Smooth muscle cell (in vitro differentiated cells): ENCODE results near the gene INPP5F. TPM values are rescaled to one million over a fixed set of nuclear protein-coding genes. Genes with fewer than 3 reads are reported as not detected.

Source experiments
- DNase-seq: peaks from one replicate; lab custom pipeline; 2025; ENCODE audit not compliant: unreplicated experiment; lab: John Stamatoyannopoulos, UW
- H2AFZ ChIP-seq: fragments of 200-600 bp; sonication (generic); 2 replicates; pipeline ENCODE4 v1.6.0; 2016; ENCODE audit warnings: antibody characterized with exemption, low read depth, mild to moderate bottlenecking
- H3F3A ChIP-seq: fragments of 200-600 bp; sonication (generic); 2 replicates; pipeline ENCODE4 v1.6.0; 2017; ENCODE audit warnings: antibody characterized with exemption, low read depth
- H3K27ac ChIP-seq: fragments of 200-600 bp; sonication (generic); 2 replicates; pipeline ENCODE4 v1.5.1; 2016; ENCODE audit warnings: low read depth, mild to moderate bottlenecking
- H3K27me3 ChIP-seq: fragments of 200-600 bp; sonication (generic); 2 replicates; pipeline ENCODE4 v1.6.1; 2016; ENCODE audit warnings: low read depth, mild to moderate bottlenecking
- H3K36me3 ChIP-seq: fragments of 200-600 bp; sonication (generic); 2 replicates; pipeline ENCODE4 v1.5.1; 2016; ENCODE audit warnings: low read depth
- H3K4me1 ChIP-seq: fragments of 200-600 bp; sonication (generic); 2 replicates; pipeline ENCODE4 v1.5.1; 2016; ENCODE audit warnings: low read depth
- H3K4me2 ChIP-seq: fragments of 200-600 bp; sonication (generic); 2 replicates; pipeline ENCODE4 v1.6.0; 2016; ENCODE audit warnings: mild to moderate bottlenecking
- H3K4me3 ChIP-seq: fragments of 200-600 bp; sonication (generic); 2 replicates; pipeline ENCODE4 v1.5.1; 2016; ENCODE audit warnings: mild to moderate bottlenecking
- H3K79me2 ChIP-seq: fragments of 200-600 bp; sonication (generic); 2 replicates; pipeline ENCODE4 v1.6.0; 2016; ENCODE audit warnings: low read depth, mild to moderate bottlenecking
- H3K9ac ChIP-seq: fragments of 200-600 bp; sonication (generic); 2 replicates; pipeline ENCODE4 v1.6.0; 2016; ENCODE audit warnings: low read depth
- H3K9me3 ChIP-seq: fragments of 200-600 bp; sonication (generic); replicated peaks from 2 replicates; pipeline ENCODE4 v1.5.1; 2016; ENCODE audit warnings: low read depth
- H4K20me1 ChIP-seq: fragments of 200-600 bp; sonication (generic); 2 replicates; pipeline ENCODE4 v1.6.0; 2016; ENCODE audit warnings: low read depth
- CTCF ChIP-seq: fragments of 200-600 bp; sonication (generic); IDR thresholded peaks from 2 replicates; pipeline ENCODE4 v1.5.1; 2017; ENCODE audit warnings: borderline replicate concordance, mild to moderate bottlenecking, antibody characterized with exemption; ENCODE audit not compliant: insufficient read depth, poor library complexity, severe bottlenecking
- WGBS: methylation state at CpG from one replicate; pipeline ENCODE4 v1.1.7; 2016; ENCODE audit warnings: low lambda C conversion rate; 5-methylcytosine and 5-hydroxymethylcytosine counted together
- polyA plus RNA-seq: library from polyadenylated mRNA; unstranded; fragments of >200 nt; fragmentation: Nextera tagmentation; extraction: Ambion mirVana; gene quantifications from 2 replicates; pipeline ENCODE4 v1.2.1, GENCODE V29; 2016
- total RNA-seq: library from RNA; depleted of rRNA; stranded (reverse); fragments of >200 nt; gene quantifications from 2 replicates; pipeline ENCODE4 v1.2.3, GENCODE V29; 2014

INPP5F gene
- total and polyA plus RNA-seq, 2 experiments from 2014 or later = 15.9 to 106 TPM

GRCh38 chr10:119691726-119692125, 34.1 kb upstream of the INPP5F start:
- 89% methylated on average over 3 of the region's 3 CpGs for WGBS
- no peaks in the 10 kb centered on the region for H4K20me1 ChIP-seq

GRCh38 chr10:119693262-119693957, 32.4 kb upstream of the INPP5F start:
- no peak overlapping the region for H3K9ac ChIP-seq
- no peak overlapping the region for H3K4me2 ChIP-seq
- H3F3A ChIP-seq = no peaks in the 10 kb centered on the region
- no peak overlapping the region for H3K4me3 ChIP-seq
- H3K27me3 ChIP-seq = no peaks in the 10 kb centered on the region
- H3K36me3 ChIP-seq = no peaks in the 10 kb centered on the region
- H4K20me1 ChIP-seq = no peaks in the 10 kb centered on the region
- H2AFZ ChIP-seq = no peak overlapping the region
- H3K4me1 ChIP-seq = peaks cover 4% of the 10 kb centered on the region
- no peak overlapping the region for H3K27ac ChIP-seq
- TF ChIP-seq CTCF = no peak
- no peaks in the 10 kb centered on the region for H3K9me3 ChIP-seq
- DNase-seq = no peak
- H3K79me2 ChIP-seq = no peaks in the 10 kb centered on the region
- WGBS = 85% methylated on average over 6 of the region's 6 CpGs

More at GRCh38 chr10:119691726-119692125, 34.1 kb upstream of the INPP5F start:
- H3K9me3 ChIP-seq = no peaks in the 10 kb centered on the region
- H3K4me2 ChIP-seq = no peak overlapping the region
- H3F3A ChIP-seq = peaks cover 10% of the 10 kb centered on the region
- no peak overlapping the region for H3K27ac ChIP-seq
- no peak overlapping the region for H2AFZ ChIP-seq
- H3K4me3 ChIP-seq = no peak overlapping the region
- peaks cover 19% of the 10 kb centered on the region for H3K4me1 ChIP-seq
- H3K9ac ChIP-seq = no peak overlapping the region
- TF ChIP-seq CTCF = no peak
- no peak for DNase-seq
- H3K27me3 ChIP-seq = no peaks in the 10 kb centered on the region
- no peaks in the 10 kb centered on the region for H3K79me2 ChIP-seq
- no peaks in the 10 kb centered on the region for H3K36me3 ChIP-seq

- Histone ChIP-seq H3K36me3 (no peaks in the 10 kb centered on the region), H3K27ac (no peak overlapping the region), H3F3A (no peaks in the 10 kb centered on the region), H3K27me3 (no peaks in the 10 kb centered on the region), H3K4me3 (no peak overlapping the region), H3K4me2 (no peak overlapping the region), H3K9ac (no peak overlapping the region), H3K79me2 (no peaks in the 10 kb centered on the region), H3K9me3 (no peaks in the 10 kb centered on the region), H4K20me1 (no peaks in the 10 kb centered on the region), H2AFZ (no peak overlapping the region), H3K4me1 (no peaks in the 10 kb centered on the region)
- over 99% methylated on average over 7 of the region's 7 CpGs for WGBS
- DNase-seq = no peak
- TF ChIP-seq CTCF = no peak
Measured at GRCh38 chr10:119694608-119695007, 31.2 kb upstream of the INPP5F start.
